HepG2 (cell line): ENCODE measurements around the gene HNRNPAB. TPM values are rescaled to one million over a fixed set of nuclear protein-coding genes. Genes with fewer than 3 reads are reported as not detected.
A peak's percentile ranks its signal among the peaks of the same experiment; 100 is the strongest.

ENCODE experiments used
- ATF2 ChIP-seq: sonication (generic); formaldehyde crosslinking; IDR thresholded peaks from 2 replicates; pipeline ENCODE4 v1.4.0; 2020; ENCODE audit warnings: missing genetic modification reagents
- UBTF ChIP-seq: sonication (generic); formaldehyde crosslinking; IDR thresholded peaks from 2 replicates; pipeline ENCODE4 v1.4.0; 2020; ENCODE audit warnings: mild to moderate bottlenecking, missing genetic modification reagents
- ZNF687 ChIP-seq: sonication (generic); formaldehyde crosslinking; IDR thresholded peaks from 2 replicates; pipeline ENCODE4 v1.5.1; 2020; ENCODE audit warnings: mild to moderate bottlenecking, missing genetic modification reagents, moderate library complexity
- polyA plus RNA-seq, 8 experiments: library from polyadenylated mRNA; depleted of rRNA in 3 of 8; stranded (reverse) in 7 of 8; unstranded in 1 of 8; fragments of >200 nt; fragmentation: Illumina TruSeq in 4 of 8; extraction: Trizol in 4 of 8; gene quantifications; 2 replicates each; pipeline versions ENCODE4 v1.2.1 to v1.2.3, GENCODE V29; 2011 to 2016; ENCODE audit warnings: low read depth in 4 of 8, missing spikeins in 1 of 8, mixed read lengths in 1 of 8; ENCODE audit not compliant: insufficient read depth in 1 of 8
- total RNA-seq, 5 experiments: library from RNA; depleted of rRNA; stranded (reverse); fragments of >200 nt; fragmentation: Illumina TruSeq; extraction: Trizol; gene quantifications; 2 replicates each; pipeline ENCODE4 v1.2.3, GENCODE V29; 2016; ENCODE audit warnings: low read depth in 1 of 5

Gene HNRNPAB
- total and polyA plus RNA-seq, 2 of the 13 experiments (the other 11 are each of a cell fraction or from before 2014, with no cell fraction given): 62.6 to 111 TPM

- TF ChIP-seq ATF2 (CRISPR knock-in tag) (no peak), ZNF687 (CRISPR knock-in tag) (peak; percentile 82), UBTF (CRISPR knock-in tag) (peak; percentile 59)
Observed at GRCh38 chr5:178238711-178239592, 34.6 kb downstream of the HNRNPAB start (continued).
